ENCODE results near the gene SLC9B1. TPM values are rescaled to one million over a fixed set of nuclear protein-coding genes. Genes with fewer than 3 reads are reported as not detected.

SLC9B1 gene
- total RNA-seq, 1 donor from 2014 or later: 0.21 TPM

GRCh38 chr4:102862747-102863146, 156.8 kb downstream of the SLC9B1 start:
- H3K4me3 ChIP-seq (ENCODE audit: low read depth, low read length): no peak overlapping the region
- H3K27me3 ChIP-seq (ENCODE audit: control insufficient read depth, insufficient read depth, low read length): no peaks in the 10 kb centered on the region
- DNase-seq (ENCODE audit: low read depth): no peak
- TF ChIP-seq, protein P1, sequence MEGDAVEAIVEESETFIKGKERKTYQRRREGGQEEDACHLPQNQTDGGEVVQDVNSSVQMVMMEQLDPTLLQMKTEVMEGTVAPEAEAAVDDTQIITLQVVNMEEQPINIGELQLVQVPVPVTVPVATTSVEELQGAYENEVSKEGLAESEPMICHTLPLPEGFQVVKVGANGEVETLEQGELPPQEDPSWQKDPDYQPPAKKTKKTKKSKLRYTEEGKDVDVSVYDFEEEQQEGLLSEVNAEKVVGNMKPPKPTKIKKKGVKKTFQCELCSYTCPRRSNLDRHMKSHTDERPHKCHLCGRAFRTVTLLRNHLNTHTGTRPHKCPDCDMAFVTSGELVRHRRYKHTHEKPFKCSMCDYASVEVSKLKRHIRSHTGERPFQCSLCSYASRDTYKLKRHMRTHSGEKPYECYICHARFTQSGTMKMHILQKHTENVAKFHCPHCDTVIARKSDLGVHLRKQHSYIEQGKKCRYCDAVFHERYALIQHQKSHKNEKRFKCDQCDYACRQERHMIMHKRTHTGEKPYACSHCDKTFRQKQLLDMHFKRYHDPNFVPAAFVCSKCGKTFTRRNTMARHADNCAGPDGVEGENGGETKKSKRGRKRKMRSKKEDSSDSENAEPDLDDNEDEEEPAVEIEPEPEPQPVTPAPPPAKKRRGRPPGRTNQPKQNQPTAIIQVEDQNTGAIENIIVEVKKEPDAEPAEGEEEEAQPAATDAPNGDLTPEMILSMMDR (IDR thresholded peaks at IDR 0.05; ENCODE audit: insufficient read depth, low read length, poor library complexity, severe bottlenecking): no peak
- no peaks in the 10 kb centered on the region for H3K36me3 ChIP-seq (ENCODE audit: control insufficient read depth, insufficient read depth, low read length)

DNA sequence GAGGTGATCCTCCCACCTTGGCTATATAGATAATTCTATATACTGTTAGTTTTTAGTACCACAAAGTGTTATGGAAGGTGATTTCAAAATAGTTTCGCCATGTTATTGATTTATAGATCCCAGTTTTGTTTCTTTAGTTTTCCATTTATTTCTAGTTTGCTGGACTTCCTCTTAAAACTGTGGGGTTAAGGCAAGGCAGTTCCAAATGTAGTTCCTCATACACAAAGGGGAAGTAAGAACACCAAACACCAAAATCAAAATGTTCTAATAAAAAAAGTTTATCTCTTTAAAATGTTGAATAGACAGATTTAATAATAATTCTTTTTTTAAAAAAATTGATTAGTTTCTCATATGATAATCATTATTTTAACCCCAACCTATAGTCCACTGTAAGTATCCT, 157.5 kb downstream of the SLC9B1 start:
- no peaks in the 10 kb centered on the region for H3K27me3 ChIP-seq (ENCODE audit: control insufficient read depth, insufficient read depth, low read length)
- H3K36me3 ChIP-seq (ENCODE audit: control insufficient read depth, insufficient read depth, low read length): no peaks in the 10 kb centered on the region
- H3K4me3 ChIP-seq (ENCODE audit: low read depth, low read length): no peak overlapping the region
- DNase-seq (ENCODE audit: low read depth): no peak
- TF ChIP-seq, protein P1 (IDR thresholded peaks at IDR 0.05; ENCODE audit: insufficient read depth, low read length, poor library complexity, severe bottlenecking): no peak

GRCh38 chr4:102860611-102861324, 158.7 kb downstream of the SLC9B1 start:
- Histone ChIP-seq H3K36me3 (ENCODE audit: control insufficient read depth, insufficient read depth, low read length) (no peaks in the 10 kb centered on the region), H3K27me3 (ENCODE audit: control insufficient read depth, insufficient read depth, low read length) (no peaks in the 10 kb centered on the region), H3K4me3 (ENCODE audit: low read depth, low read length) (no peak overlapping the region)
- no peak for DNase-seq (ENCODE audit: low read depth)
- TF ChIP-seq, protein P1 (IDR thresholded peaks at IDR 0.05; ENCODE audit: insufficient read depth, low read length, poor library complexity, severe bottlenecking): no peak

GRCh38 chr4:102858828-102859464, 160.6 kb downstream of the SLC9B1 start:
- H3K27me3 ChIP-seq (ENCODE audit: control insufficient read depth, insufficient read depth, low read length): no peaks in the 10 kb centered on the region
- TF ChIP-seq, protein P1 (IDR thresholded peaks at IDR 0.05; ENCODE audit: insufficient read depth, low read length, poor library complexity, severe bottlenecking): no peak
- DNase-seq (ENCODE audit: low read depth): no peak
- no peak overlapping the region for H3K4me3 ChIP-seq (ENCODE audit: low read depth, low read length)
- H3K36me3 ChIP-seq (ENCODE audit: control insufficient read depth, insufficient read depth, low read length): no peaks in the 10 kb centered on the region

Other genes with a start within 250 kb of the SLC9B1 start
- 371 and 376 TPM in 2 replicates for gene UBE2D3, start 192.2 kb downstream of the SLC9B1 start, total RNA-seq
- gene CISD2, start 150.7 kb downstream of the SLC9B1 start, total RNA-seq: 26.2 and 30.4 TPM in 2 replicates
- 11.8 and 19.4 TPM in 2 replicates for gene SLC9B2, start 57.1 kb upstream of the SLC9B1 start, total RNA-seq
- gene BDH2, start 80.1 kb upstream of the SLC9B1 start, total RNA-seq: 43.3 and 44.5 TPM in 2 replicates
- 1.6 and 3.0 TPM in 2 replicates for gene CENPE, start 178.6 kb upstream of the SLC9B1 start, total RNA-seq